Right atrium auricular region (tissue), 2 donors: ENCODE results near the gene THSD7B. TPM values are rescaled to one million over a fixed set of nuclear protein-coding genes. Genes with fewer than 3 reads are reported as not detected.

Source experiments
- DNase-seq: peaks from one replicate; pipeline ENCODE4 v3.0.0-alpha.2; 2019; ENCODE audit warnings: low spot score
- H3K27ac ChIP-seq, 2 donors: fragments of 200-600 bp; sonication (generic); 1 replicate in 1 of 2; 2 replicates in 1 of 2; pipeline ENCODE4 v1.5.1; 2016 to 2019
- H3K27me3 ChIP-seq, 2 donors: fragments of 200-600 bp; sonication (generic); one replicate each; pipeline versions ENCODE4 v1.5.1 to v1.6.0; 2017 to 2019
- H3K36me3 ChIP-seq: fragments of 200-600 bp; sonication (generic); one replicate; pipeline ENCODE4 v1.5.1; 2016
- H3K4me1 ChIP-seq, 2 donors: fragments of 200-600 bp; sonication (generic); one replicate each; pipeline versions ENCODE4 v1.5.1 to v1.6.0; 2017 to 2019
- H3K4me3 ChIP-seq, 2 donors: fragments of 200-600 bp; sonication (generic); 1 replicate in 1 of 2; 2 replicates in 1 of 2; pipeline ENCODE4 v1.5.1; 2017 to 2019; ENCODE audit warnings: mild to moderate bottlenecking in 1 of 2, moderate library complexity in 1 of 2
- H3K9me3 ChIP-seq, 2 donors: fragments of 200-600 bp; sonication (generic); one replicate each; pipeline ENCODE4 v1.5.1; 2019
- total RNA-seq, 2 donors: library from RNA; depleted of rRNA; stranded (reverse); fragments of >200 nt; gene quantifications; one replicate each; pipeline ENCODE4 v1.1.0, GENCODE V29; 2016
- TF ChIP-seq, protein P1 (sequence below), 2 donors: fragments of 200-600 bp; sonication (generic); IDR thresholded peaks; one replicate each; pipeline ENCODE4 v1.5.1; 2019; ENCODE audit warnings: antibody characterized with exemption in 2 of 2

THSD7B gene
- total RNA-seq, 2 donors from 2014 or later, result 0.07 to 0.08 TPM

DNA sequence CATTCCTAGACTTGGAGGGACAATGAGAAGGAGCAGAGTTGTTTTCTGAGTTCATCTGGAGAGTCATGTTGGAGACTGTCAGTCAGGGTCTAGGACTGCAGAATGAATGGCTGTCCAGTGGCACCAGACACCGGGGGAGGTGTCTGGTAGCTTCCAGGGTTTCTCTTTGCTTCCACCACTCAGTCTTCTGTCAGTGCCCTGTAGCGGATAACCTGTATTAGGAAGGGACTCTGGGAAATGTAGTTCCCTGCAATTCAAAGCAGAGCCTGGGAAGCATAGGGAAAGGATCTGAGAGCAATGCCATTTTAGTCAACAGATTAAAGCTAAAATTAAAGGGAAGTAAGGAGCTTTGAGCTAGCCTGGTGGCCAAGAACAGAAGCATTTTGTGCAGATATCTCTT lies 257.9 kb downstream of the THSD7B start:
- Histone ChIP-seq H3K27me3 (no peaks in the 10 kb centered on the region), H3K4me3 (no peak overlapping the region), H3K4me1 (no peaks in the 10 kb centered on the region), H3K27ac (no peak overlapping the region), H3K36me3 (no peaks in the 10 kb centered on the region), H3K9me3 (peaks cover 0 to 5% of the 10 kb centered on the region in 2 donors)
- no peak for DNase-seq
- TF ChIP-seq, protein P1, sequence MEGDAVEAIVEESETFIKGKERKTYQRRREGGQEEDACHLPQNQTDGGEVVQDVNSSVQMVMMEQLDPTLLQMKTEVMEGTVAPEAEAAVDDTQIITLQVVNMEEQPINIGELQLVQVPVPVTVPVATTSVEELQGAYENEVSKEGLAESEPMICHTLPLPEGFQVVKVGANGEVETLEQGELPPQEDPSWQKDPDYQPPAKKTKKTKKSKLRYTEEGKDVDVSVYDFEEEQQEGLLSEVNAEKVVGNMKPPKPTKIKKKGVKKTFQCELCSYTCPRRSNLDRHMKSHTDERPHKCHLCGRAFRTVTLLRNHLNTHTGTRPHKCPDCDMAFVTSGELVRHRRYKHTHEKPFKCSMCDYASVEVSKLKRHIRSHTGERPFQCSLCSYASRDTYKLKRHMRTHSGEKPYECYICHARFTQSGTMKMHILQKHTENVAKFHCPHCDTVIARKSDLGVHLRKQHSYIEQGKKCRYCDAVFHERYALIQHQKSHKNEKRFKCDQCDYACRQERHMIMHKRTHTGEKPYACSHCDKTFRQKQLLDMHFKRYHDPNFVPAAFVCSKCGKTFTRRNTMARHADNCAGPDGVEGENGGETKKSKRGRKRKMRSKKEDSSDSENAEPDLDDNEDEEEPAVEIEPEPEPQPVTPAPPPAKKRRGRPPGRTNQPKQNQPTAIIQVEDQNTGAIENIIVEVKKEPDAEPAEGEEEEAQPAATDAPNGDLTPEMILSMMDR (IDR thresholded peaks at IDR 0.05), result no peak

DNA sequence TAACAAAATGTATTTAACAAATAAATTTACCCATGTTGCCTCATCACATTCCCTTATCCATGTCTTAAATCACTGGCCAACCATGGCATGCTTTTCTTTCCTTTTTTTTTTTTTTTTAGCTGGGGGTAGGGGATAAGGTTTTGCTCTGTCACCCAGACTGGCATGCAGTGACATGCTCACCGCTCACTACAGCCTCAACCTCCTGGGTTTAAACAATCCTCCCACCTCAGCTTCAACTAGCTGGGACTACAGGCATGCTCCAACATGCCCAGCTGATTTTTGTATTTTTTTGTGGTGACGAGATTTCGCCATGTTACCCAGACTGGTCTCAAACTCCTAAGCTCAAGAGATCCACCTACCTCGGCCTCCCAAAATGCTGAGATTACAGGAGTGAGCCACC lies 266.4 kb downstream of the THSD7B start:
- H3K9me3 ChIP-seq, result peaks cover 0 to 4% of the 10 kb centered on the region in 2 donors
- no peaks in the 10 kb centered on the region for H3K27me3 ChIP-seq
- H3K36me3 ChIP-seq, result no peaks in the 10 kb centered on the region
- no peak overlapping the region for H3K27ac ChIP-seq
- TF ChIP-seq, protein P1 (IDR thresholded peaks at IDR 0.05), result no peak
- DNase-seq, result no peak
- H3K4me1 ChIP-seq, result no peaks in the 10 kb centered on the region
- no peak overlapping the region for H3K4me3 ChIP-seq

DNA sequence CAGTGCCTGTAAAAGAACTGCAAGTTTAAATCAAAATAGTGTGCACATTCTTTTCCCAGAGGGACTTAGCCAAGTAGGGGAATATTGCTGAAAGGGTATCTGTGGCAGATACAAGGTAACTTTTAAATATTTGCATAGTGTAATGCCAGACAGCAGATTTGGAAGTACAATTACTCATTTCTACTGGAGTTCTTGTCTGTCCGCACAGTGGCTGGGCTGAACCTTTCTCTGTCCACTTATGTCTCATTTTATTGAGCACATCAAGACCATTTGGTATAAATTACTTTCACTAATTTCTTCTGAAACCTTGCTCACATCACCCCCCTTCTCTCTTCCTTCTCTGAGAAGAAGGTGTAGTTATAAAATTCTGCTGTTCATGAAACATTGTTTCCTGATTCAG lies 271.3 kb downstream of the THSD7B start:
- no peaks in the 10 kb centered on the region for H3K27me3 ChIP-seq
- TF ChIP-seq, protein P1 (IDR thresholded peaks at IDR 0.05), result no peak
- no peak overlapping the region for H3K4me3 ChIP-seq
- no peak for DNase-seq
- no peaks in the 10 kb centered on the region for H3K4me1 ChIP-seq
- no peaks in the 10 kb centered on the region for H3K9me3 ChIP-seq
- no peaks in the 10 kb centered on the region for H3K36me3 ChIP-seq
- no peak overlapping the region for H3K27ac ChIP-seq

DNA sequence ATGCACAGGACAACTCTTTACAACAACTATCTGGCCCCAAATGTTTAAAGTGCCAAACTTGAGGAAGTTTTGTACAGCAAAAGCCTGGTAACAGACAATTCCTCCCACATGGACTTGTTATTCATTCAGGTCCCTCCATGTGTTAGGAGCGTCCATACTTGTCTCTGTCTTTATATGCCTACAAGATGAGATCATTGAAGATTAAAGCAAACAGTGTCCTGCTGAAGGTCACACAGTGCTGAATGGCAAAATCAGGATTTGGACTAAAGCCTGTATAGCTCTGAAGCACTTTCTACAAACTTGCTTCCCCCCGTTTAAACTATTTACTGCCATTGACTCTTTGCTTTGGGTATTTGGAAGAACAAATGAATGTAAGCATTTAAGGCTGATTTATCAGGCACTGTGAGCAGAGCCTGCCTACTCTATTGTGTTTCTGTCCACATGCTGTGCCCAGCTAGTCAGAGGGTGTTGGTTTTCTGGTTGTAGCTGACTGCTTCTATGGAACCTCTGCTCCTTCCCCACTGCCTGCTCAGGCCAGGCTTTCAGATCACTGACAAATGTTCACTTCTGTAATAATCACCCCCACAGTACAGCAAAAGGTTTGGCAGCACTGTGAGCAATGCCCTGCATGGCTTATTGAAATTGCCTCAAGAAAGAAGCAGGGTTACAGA lies 274.3 kb downstream of the THSD7B start:
- H3K4me3 ChIP-seq, result no peak overlapping the region
- no peaks in the 10 kb centered on the region for H3K4me1 ChIP-seq
- H3K9me3 ChIP-seq, result no peaks in the 10 kb centered on the region
- H3K27ac ChIP-seq, result no peak overlapping the region
- no peaks in the 10 kb centered on the region for H3K27me3 ChIP-seq
- TF ChIP-seq, protein P1 (IDR thresholded peaks at IDR 0.05), result no peak
- H3K36me3 ChIP-seq, result no peaks in the 10 kb centered on the region
- no peak for DNase-seq

DNA sequence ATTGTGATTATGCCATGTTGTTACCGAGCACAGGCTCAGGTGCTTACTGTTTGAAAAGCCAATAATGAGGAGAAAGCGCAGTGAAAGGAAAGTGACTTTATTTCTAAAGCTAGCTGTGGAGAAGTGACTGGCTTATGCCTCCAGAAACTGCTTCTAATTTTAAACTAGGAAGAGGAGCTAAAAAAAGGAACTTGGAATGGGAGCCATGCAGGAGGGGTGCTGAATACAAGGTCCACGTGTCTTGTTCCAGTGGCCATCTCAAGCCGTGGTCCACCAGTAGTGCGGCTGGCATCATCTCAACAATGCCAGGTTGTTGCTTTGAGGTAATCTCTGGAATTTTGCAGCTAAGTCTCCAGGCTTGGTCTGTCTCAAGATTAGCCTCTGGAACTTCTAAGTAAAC lies 282.0 kb downstream of the THSD7B start:
- H3K27me3 ChIP-seq, result no peaks in the 10 kb centered on the region
- H3K4me1 ChIP-seq, result no peaks in the 10 kb centered on the region
- no peak for DNase-seq
- TF ChIP-seq, protein P1 (IDR thresholded peaks at IDR 0.05), result no peak
- no peak overlapping the region for H3K4me3 ChIP-seq
- no peak overlapping the region for H3K27ac ChIP-seq
- H3K9me3 ChIP-seq, result no peaks in the 10 kb centered on the region
- no peaks in the 10 kb centered on the region for H3K36me3 ChIP-seq

DNA sequence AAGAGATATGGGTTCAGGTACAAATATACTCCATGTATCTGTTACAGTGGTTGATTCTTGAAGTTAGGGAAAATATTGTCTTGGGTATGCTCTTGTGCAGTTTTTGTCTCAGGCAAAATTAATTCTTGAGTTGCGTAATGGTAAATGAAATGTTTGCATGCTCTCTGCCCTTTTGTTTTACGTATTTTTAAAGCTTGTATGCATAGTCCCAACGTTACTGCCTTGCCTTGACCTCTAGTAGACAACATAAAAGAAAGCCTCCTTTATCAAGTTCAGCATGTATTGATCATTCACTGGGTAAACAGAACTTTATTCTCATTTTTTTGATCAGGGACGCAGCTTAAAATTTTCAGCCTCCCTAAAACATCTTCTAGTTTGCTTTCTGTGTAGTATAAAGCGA lies 283.1 kb downstream of the THSD7B start:
- TF ChIP-seq, protein P1 (IDR thresholded peaks at IDR 0.05), result no peak
- no peaks in the 10 kb centered on the region for H3K27me3 ChIP-seq
- H3K27ac ChIP-seq, result no peak overlapping the region
- H3K36me3 ChIP-seq, result no peaks in the 10 kb centered on the region
- DNase-seq, result no peak
- no peaks in the 10 kb centered on the region for H3K4me1 ChIP-seq
- H3K9me3 ChIP-seq, result no peaks in the 10 kb centered on the region
- no peak overlapping the region for H3K4me3 ChIP-seq
